WTC11 (cell line): ENCODE results near the gene SPACDR.

Source experiments
- ATF1 ChIP-seq: sonication (generic); formaldehyde crosslinking; IDR thresholded peaks from 2 replicates; pipeline ENCODE4 v1.8.1; 2023; ENCODE audit warnings: mild to moderate bottlenecking, moderate library complexity, missing genetic modification reagents
- CBFB ChIP-seq: sonication (generic); formaldehyde crosslinking; IDR thresholded peaks from 2 replicates; pipeline ENCODE4 v1.8.1; 2022; ENCODE audit warnings: mild to moderate bottlenecking, low read depth, missing genetic modification reagents
- CREM ChIP-seq: sonication (generic); formaldehyde crosslinking; IDR thresholded peaks from 2 replicates; pipeline ENCODE4 v1.8.1; 2022; ENCODE audit warnings: mild to moderate bottlenecking, missing genetic modification reagents, moderate library complexity
- ESRRA ChIP-seq: sonication (generic); formaldehyde crosslinking; IDR thresholded peaks from 2 replicates; pipeline ENCODE4 v1.8.1; 2022; ENCODE audit warnings: mild to moderate bottlenecking, missing genetic modification reagents, borderline replicate concordance
- FOXP1 ChIP-seq: sonication (generic); formaldehyde crosslinking; IDR thresholded peaks from 2 replicates; pipeline ENCODE4 v1.8.0; 2022; ENCODE audit warnings: missing genetic modification reagents, mild to moderate bottlenecking, moderate library complexity, borderline replicate concordance
- NFATC4 ChIP-seq: fragments of 250-450 bp; sonication (Bioruptor Pico); IDR thresholded peaks from 2 replicates; pipeline ENCODE4 v1.9.0; 2021; ENCODE audit warnings: mild to moderate bottlenecking
- NFE2L1 ChIP-seq: sonication (generic); formaldehyde crosslinking; IDR thresholded peaks from 2 replicates; pipeline ENCODE4 v1.8.1; 2023; ENCODE audit warnings: missing genetic modification reagents
- SMAD3 ChIP-seq: sonication (generic); formaldehyde crosslinking; IDR thresholded peaks from 2 replicates; pipeline ENCODE4 v1.8.0; 2022; ENCODE audit warnings: missing genetic modification reagents, mild to moderate bottlenecking, borderline replicate concordance
- ZNF121 ChIP-seq: sonication (generic); formaldehyde crosslinking; IDR thresholded peaks from 2 replicates; pipeline ENCODE4 v1.8.0; 2023; ENCODE audit warnings: missing genetic modification reagents
- ZNF232 ChIP-seq: sonication (generic); formaldehyde crosslinking; IDR thresholded peaks from 2 replicates; pipeline ENCODE4 v1.8.0; 2022; ENCODE audit warnings: mild to moderate bottlenecking, missing genetic modification reagents
- TF ChIP-seq, protein P1 (sequence below): sonication (generic); formaldehyde crosslinking; conservative IDR thresholded peaks from 2 replicates; pipeline ENCODE4 v1.8.1; 2022; ENCODE audit warnings: mild to moderate bottlenecking, missing genetic modification reagents
- TF ChIP-seq, protein P2 (sequence below): fragments of 200-600 bp; IDR thresholded peaks from 2 replicates; pipeline ENCODE4 v1.8.0; 2022; ENCODE audit warnings: antibody characterized with exemption
- TF ChIP-seq, protein P3 (sequence below): fragments of 250-450 bp; sonication (Bioruptor Pico); conservative IDR thresholded peaks from 2 replicates; pipeline ENCODE4 v1.9.0; 2021; ENCODE audit warnings: mild to moderate bottlenecking
- TF ChIP-seq, protein P4 (sequence below): sonication (generic); formaldehyde crosslinking; IDR thresholded peaks from 2 replicates; pipeline ENCODE4 v1.8.0; 2023; ENCODE audit warnings: missing genetic modification reagents, mild to moderate bottlenecking, borderline replicate concordance

DNA sequence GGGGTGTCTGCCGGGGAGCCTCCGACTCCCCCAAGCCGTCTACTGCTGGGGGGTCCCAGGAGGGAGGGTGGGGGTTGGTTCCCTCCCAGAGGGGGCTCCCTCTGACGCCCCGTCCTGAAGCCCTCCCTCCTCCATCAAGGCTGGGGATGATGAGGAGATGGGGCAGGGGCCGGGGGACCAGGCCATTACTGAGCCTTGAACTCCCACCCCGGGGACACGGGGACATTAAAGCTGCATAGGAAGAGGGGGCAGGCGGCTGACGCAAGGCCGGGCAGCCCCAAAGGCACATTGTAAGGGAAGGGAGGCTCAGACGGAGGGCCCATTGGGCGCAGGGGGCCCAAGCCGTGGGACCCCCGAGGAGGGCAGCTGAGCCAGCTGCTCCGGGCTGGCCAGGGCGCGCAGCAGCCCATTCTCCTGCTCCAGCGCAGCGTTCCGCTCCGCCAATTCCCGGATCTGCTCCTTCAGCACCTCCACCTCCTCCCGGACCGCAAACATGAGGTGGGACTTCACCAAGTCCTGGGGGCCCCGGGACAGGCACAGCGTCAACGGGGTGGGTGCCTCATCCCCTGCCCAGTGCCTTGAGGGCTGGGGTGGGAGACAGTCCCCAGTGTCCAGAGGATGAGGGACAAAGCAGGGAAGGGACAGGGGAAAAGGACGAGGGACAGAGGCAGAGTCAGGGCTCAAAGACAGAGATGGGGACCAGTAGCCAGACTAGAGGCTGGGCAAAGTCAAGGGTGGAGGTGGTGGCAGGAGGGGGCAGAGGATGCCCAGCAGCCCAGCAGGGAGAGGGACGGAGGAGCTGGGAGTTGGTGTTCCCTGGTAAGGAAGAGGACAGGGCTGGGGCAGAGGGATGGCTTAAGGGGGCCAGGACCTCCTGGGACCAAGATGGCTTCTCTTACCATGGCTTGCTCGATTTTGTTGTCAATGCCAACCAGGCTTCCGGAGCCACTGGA is 2.9 kb upstream of the SPACDR start:
- TF ChIP-seq, protein P1, sequence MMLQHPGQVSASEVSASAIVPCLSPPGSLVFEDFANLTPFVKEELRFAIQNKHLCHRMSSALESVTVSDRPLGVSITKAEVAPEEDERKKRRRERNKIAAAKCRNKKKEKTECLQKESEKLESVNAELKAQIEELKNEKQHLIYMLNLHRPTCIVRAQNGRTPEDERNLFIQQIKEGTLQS (CRISPR knock-in tag) = no peak
- TF ChIP-seq, protein P2, sequence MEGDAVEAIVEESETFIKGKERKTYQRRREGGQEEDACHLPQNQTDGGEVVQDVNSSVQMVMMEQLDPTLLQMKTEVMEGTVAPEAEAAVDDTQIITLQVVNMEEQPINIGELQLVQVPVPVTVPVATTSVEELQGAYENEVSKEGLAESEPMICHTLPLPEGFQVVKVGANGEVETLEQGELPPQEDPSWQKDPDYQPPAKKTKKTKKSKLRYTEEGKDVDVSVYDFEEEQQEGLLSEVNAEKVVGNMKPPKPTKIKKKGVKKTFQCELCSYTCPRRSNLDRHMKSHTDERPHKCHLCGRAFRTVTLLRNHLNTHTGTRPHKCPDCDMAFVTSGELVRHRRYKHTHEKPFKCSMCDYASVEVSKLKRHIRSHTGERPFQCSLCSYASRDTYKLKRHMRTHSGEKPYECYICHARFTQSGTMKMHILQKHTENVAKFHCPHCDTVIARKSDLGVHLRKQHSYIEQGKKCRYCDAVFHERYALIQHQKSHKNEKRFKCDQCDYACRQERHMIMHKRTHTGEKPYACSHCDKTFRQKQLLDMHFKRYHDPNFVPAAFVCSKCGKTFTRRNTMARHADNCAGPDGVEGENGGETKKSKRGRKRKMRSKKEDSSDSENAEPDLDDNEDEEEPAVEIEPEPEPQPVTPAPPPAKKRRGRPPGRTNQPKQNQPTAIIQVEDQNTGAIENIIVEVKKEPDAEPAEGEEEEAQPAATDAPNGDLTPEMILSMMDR = no peak
- TF ChIP-seq, protein P3, sequence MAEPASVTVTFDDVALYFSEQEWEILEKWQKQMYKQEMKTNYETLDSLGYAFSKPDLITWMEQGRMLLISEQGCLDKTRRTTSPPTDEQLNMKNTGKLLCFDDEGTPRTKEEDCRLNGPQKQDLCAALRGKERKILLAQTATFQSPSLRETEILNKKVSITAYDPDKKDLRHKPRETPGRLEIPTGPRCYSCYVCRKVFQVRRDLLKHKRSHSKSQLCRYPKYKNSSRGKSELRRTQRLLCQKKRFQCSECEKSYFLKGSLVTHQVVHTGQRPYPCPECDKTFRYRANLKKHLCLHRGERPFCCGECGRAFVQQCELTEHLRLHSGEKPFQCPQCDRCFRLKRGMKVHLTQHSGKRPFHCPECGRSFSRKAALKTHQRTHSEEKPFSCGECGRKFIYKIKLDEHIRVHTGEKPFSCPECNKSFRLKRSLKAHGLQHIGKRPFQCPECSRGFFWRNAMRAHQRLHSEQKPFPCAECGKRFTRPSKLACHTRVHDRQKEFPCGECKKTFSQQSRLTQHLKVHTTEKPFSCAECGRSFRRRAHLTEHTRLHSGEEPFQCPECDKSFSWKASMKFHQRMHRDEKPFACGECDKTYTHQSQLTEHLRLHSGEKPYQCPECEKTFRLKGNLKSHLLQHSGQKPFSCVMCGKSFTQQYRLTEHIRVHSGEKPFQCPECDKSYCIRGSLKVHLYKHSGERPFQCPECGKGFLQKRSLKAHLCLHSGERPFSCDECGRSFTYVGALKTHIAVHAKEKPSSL (CRISPR knock-in tag) = no peak
- TF ChIP-seq CBFB (no peak), ATF1 (no peak), NFATC4 (CRISPR knock-in tag) (no peak), ZNF121 (no peak), NFE2L1 (no peak), CREM (CRISPR knock-in tag) (no peak), SMAD3 (no peak), FOXP1 (no peak), ZNF232 (CRISPR knock-in tag) (no peak), ESRRA (CRISPR knock-in tag) (no peak)
- TF ChIP-seq, protein P4, sequence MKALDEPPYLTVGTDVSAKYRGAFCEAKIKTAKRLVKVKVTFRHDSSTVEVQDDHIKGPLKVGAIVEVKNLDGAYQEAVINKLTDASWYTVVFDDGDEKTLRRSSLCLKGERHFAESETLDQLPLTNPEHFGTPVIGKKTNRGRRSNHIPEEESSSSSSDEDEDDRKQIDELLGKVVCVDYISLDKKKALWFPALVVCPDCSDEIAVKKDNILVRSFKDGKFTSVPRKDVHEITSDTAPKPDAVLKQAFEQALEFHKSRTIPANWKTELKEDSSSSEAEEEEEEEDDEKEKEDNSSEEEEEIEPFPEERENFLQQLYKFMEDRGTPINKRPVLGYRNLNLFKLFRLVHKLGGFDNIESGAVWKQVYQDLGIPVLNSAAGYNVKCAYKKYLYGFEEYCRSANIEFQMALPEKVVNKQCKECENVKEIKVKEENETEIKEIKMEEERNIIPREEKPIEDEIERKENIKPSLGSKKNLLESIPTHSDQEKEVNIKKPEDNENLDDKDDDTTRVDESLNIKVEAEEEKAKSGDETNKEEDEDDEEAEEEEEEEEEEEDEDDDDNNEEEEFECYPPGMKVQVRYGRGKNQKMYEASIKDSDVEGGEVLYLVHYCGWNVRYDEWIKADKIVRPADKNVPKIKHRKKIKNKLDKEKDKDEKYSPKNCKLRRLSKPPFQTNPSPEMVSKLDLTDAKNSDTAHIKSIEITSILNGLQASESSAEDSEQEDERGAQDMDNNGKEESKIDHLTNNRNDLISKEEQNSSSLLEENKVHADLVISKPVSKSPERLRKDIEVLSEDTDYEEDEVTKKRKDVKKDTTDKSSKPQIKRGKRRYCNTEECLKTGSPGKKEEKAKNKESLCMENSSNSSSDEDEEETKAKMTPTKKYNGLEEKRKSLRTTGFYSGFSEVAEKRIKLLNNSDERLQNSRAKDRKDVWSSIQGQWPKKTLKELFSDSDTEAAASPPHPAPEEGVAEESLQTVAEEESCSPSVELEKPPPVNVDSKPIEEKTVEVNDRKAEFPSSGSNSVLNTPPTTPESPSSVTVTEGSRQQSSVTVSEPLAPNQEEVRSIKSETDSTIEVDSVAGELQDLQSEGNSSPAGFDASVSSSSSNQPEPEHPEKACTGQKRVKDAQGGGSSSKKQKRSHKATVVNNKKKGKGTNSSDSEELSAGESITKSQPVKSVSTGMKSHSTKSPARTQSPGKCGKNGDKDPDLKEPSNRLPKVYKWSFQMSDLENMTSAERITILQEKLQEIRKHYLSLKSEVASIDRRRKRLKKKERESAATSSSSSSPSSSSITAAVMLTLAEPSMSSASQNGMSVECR (CRISPR knock-in tag) = no peak
